Bronchial epithelial cell (primary cell): ENCODE measurements around the gene ALX4. TPM values are rescaled to one million over a fixed set of nuclear protein-coding genes. Genes with fewer than 3 reads are reported as not detected.

Source experiments
- DNase-seq: peaks from one replicate; pipeline ENCODE4 v3.0.0-alpha.2; 2010; ENCODE audit warnings: low read depth
- FAIRE-seq: peaks from 2 replicates; lab custom pipeline; 2011; peaks lifted over from hg19 to GRCh38; lab: Jason Lieb, UNC
- H3K27me3 ChIP-seq: 2 replicates; pipeline ENCODE4 v1.5.1; 2011; ENCODE audit warnings: low read length; ENCODE audit not compliant: control insufficient read depth, insufficient read depth
- H3K36me3 ChIP-seq: 2 replicates; pipeline ENCODE4 v1.5.1; 2011; ENCODE audit warnings: low read length; ENCODE audit not compliant: control insufficient read depth, insufficient read depth
- H3K4me3 ChIP-seq: 2 replicates; pipeline ENCODE4 v1.5.1; 2011; ENCODE audit warnings: mild to moderate bottlenecking, low read depth, low read length, control low read depth
- CTCF ChIP-seq: IDR thresholded peaks from 2 replicates; pipeline ENCODE4 v1.5.1; 2011; ENCODE audit warnings: mild to moderate bottlenecking, moderate library complexity, low read length, control low read depth, inconsistent platforms; ENCODE audit not compliant: insufficient read depth, severe bottlenecking
- total RNA-seq: library from RNA; depleted of rRNA; stranded (reverse); fragments of >200 nt; gene quantifications from 2 replicates; pipeline ENCODE4 v1.2.1, GENCODE V29; 2014

The ALX4 gene
- total RNA-seq, 1 donor from 2014 or later: under 0.01 TPM

DNA sequence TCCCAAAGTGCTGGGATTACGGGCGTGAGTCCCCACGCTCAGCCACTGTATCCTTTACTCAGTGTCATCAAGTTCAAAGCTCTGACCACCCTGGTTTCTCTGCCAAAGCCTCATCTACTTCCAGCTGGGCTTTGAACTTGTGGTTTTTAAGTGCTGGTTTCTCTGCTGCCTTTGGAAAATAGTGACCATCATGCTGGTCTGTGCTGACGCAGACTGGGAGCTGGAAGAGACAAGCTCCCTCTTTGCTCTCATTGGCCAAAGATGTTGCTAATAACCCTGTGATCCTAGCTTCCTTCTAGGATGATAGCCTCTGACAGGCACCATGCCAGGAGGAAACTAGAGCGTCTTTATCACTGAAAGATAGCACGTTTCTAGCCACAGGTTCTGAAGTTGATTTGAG is 62.4 kb downstream of the ALX4 start:
- no peak for FAIRE-seq
- Histone ChIP-seq H3K27me3 (no peaks in the 10 kb centered on the region), H3K4me3 (no peak overlapping the region), H3K36me3 (no peaks in the 10 kb centered on the region)
- no peak for DNase-seq
- TF ChIP-seq CTCF: no peak

GRCh38 chr11:44246726-44247125 is 63.2 kb downstream of the ALX4 start:
- DNase-seq (no peak), FAIRE-seq (no peak)
- H3K4me3 ChIP-seq: no peak overlapping the region
- H3K36me3 ChIP-seq: no peaks in the 10 kb centered on the region
- TF ChIP-seq CTCF: no peak
- H3K27me3 ChIP-seq: no peaks in the 10 kb centered on the region

- Histone ChIP-seq H3K36me3 (peaks cover 4% of the 10 kb centered on the region), H3K27me3 (no peaks in the 10 kb centered on the region), H3K4me3 (no peak overlapping the region)
- no peak for TF ChIP-seq CTCF
- DNase-seq: no peak
- no peak for FAIRE-seq
These were observed 65.2 kb downstream of the ALX4 start for GRCh38 chr11:44244639-44245310.

- TF ChIP-seq CTCF: no peak
- Histone ChIP-seq H3K4me3 (no peak overlapping the region), H3K27me3 (no peaks in the 10 kb centered on the region), H3K36me3 (peaks cover 4% of the 10 kb centered on the region)
- FAIRE-seq (no peak), DNase-seq (no peak)
These were observed 66.2 kb downstream of the ALX4 start for GRCh38 chr11:44243595-44244343.

GRCh38 chr11:44243086-44243485 is 66.9 kb downstream of the ALX4 start:
- FAIRE-seq (no peak), DNase-seq (no peak)
- Histone ChIP-seq H3K4me3 (no peak overlapping the region), H3K36me3 (peaks cover 4% of the 10 kb centered on the region), H3K27me3 (no peaks in the 10 kb centered on the region)
- no peak for TF ChIP-seq CTCF
